C4-2B (cell line): Measurements from ENCODE around the gene GRIN3A.

Experiments used
- CTCF ChIP-seq: fragments of 450-650 bp; conservative IDR thresholded peaks from 2 replicates; pipeline ENCODE4 v1.5.1; 2017; ENCODE audit warnings: mild to moderate bottlenecking
- ZFX ChIP-seq: fragments of 450-650 bp; IDR thresholded peaks from 2 replicates; pipeline ENCODE4 v1.6.1; 2017

GRCh38 chr9:101693546-101694336, 44.7 kb downstream of the GRIN3A start:
- TF ChIP-seq CTCF (no peak), ZFX (no peak)
